SK-N-MC (cell line): ENCODE measurements around the gene GREM1.

Experiments used
- DNase-seq: peaks from one replicate; pipeline ENCODE4 v3.0.0-alpha.2; 2011; ENCODE audit warnings: low read depth, low spot score
- H3K27ac ChIP-seq: fragments of 200-600 bp; sonication (generic); 2 replicates; pipeline ENCODE4 v1.5.1; 2016; ENCODE audit warnings: mixed run types
- H3K36me3 ChIP-seq: fragments of 200-600 bp; sonication (generic); 2 replicates; pipeline ENCODE4 v1.6.1; 2017; ENCODE audit warnings: antibody characterized with exemption, low read length, mixed read lengths; ENCODE audit not compliant: insufficient read depth
- H3K4me3 ChIP-seq: fragments of 200-600 bp; sonication (generic); 2 replicates; pipeline ENCODE4 v1.5.1; 2016
- H3K9ac ChIP-seq: fragments of 200-600 bp; sonication (generic); 2 replicates; pipeline ENCODE4 v1.8.0; 2017; ENCODE audit warnings: mixed run types, mixed read lengths; ENCODE audit not compliant: insufficient read length
- H3K9me3 ChIP-seq: fragments of 200-600 bp; sonication (generic); 2 replicates; pipeline ENCODE4 v1.6.1; 2017; ENCODE audit warnings: low read depth, mild to moderate bottlenecking, antibody characterized with exemption, low read length, moderate library complexity, mixed read lengths
- EZH2 ChIP-seq: fragments of 200-600 bp; sonication (generic); IDR thresholded peaks from one replicate; pipeline ENCODE4 v1.6.1; 2017; ENCODE audit warnings: antibody characterized with exemption
- FOXP2 ChIP-seq: optimal IDR thresholded peaks from 2 replicates; pipeline ENCODE3; 2011; ENCODE audit warnings: mild to moderate bottlenecking, moderate library complexity; ENCODE audit not compliant: insufficient read depth; ENCODE audit errors: extremely low read length, control extremely low read depth
- POLR2AphosphoS5 ChIP-seq: IDR thresholded peaks from 2 replicates; pipeline ENCODE4 v1.6.1; 2012; ENCODE audit warnings: mild to moderate bottlenecking, low read depth, low read length, borderline replicate concordance

Gene GREM1

GRCh38 chr15:32690941-32691688 is 26.7 kb upstream of the GREM1 start:
- Histone ChIP-seq H3K36me3 (no peaks in the 10 kb centered on the region), H3K9me3 (no peaks in the 10 kb centered on the region), H3K27ac (no peak overlapping the region), H3K9ac (no peak overlapping the region), H3K4me3 (peak overlapping the region; percentile 54)
- DNase-seq, result no peak
- no peak for TF ChIP-seq POLR2AphosphoS5
- no peak for TF ChIP-seq FOXP2
- no peak for TF ChIP-seq EZH2

- Histone ChIP-seq H3K9me3 (no peaks in the 10 kb centered on the region), H3K4me3 (peak overlapping the region; percentile 54), H3K9ac (no peak overlapping the region), H3K36me3 (no peaks in the 10 kb centered on the region), H3K27ac (no peak overlapping the region)
- DNase-seq, result no peak
- TF ChIP-seq EZH2 (no peak), FOXP2 (no peak), POLR2AphosphoS5 (no peak)
Measured at GRCh38 chr15:32691689-32692038, 26.1 kb upstream of the GREM1 start.

GRCh38 chr15:32692286-32692685 is 25.5 kb upstream of the GREM1 start:
- H3K9ac ChIP-seq, result no peak overlapping the region
- no peak overlapping the region for H3K4me3 ChIP-seq
- H3K36me3 ChIP-seq, result no peaks in the 10 kb centered on the region
- no peak for DNase-seq
- TF ChIP-seq EZH2 (no peak), POLR2AphosphoS5 (no peak), FOXP2 (no peak)
- H3K27ac ChIP-seq, result no peak overlapping the region
- no peaks in the 10 kb centered on the region for H3K9me3 ChIP-seq

- H3K36me3 ChIP-seq, result no peaks in the 10 kb centered on the region
- H3K4me3 ChIP-seq, result no peak overlapping the region
- DNase-seq, result no peak
- no peaks in the 10 kb centered on the region for H3K9me3 ChIP-seq
- H3K27ac ChIP-seq, result no peak overlapping the region
- TF ChIP-seq FOXP2 (no peak), POLR2AphosphoS5 (no peak), EZH2 (no peak)
- H3K9ac ChIP-seq, result no peak overlapping the region
Measured at GRCh38 chr15:32694222-32694983, 23.4 kb upstream of the GREM1 start.

- Histone ChIP-seq H3K9me3 (no peaks in the 10 kb centered on the region), H3K9ac (no peak overlapping the region), H3K27ac (no peak overlapping the region), H3K4me3 (no peak overlapping the region), H3K36me3 (no peaks in the 10 kb centered on the region)
- TF ChIP-seq POLR2AphosphoS5, result no peak
- no peak for DNase-seq
Measured at GRCh38 chr15:32698773-32699390, 18.9 kb upstream of the GREM1 start.

- no peaks in the 10 kb centered on the region for H3K9me3 ChIP-seq
- DNase-seq, result no peak
- H3K36me3 ChIP-seq, result no peaks in the 10 kb centered on the region
- H3K9ac ChIP-seq, result no peak overlapping the region
- TF ChIP-seq FOXP2, result no peak
- no peak for TF ChIP-seq EZH2
- no peak for TF ChIP-seq POLR2AphosphoS5
- H3K4me3 ChIP-seq, result no peak overlapping the region
- no peak overlapping the region for H3K27ac ChIP-seq
Measured at GRCh38 chr15:32700501-32701150, 17.2 kb upstream of the GREM1 start.

GRCh38 chr15:32701863-32702262 is 15.9 kb upstream of the GREM1 start:
- Histone ChIP-seq H3K27ac (no peak overlapping the region), H3K9me3 (no peaks in the 10 kb centered on the region), H3K36me3 (no peaks in the 10 kb centered on the region), H3K4me3 (no peak overlapping the region), H3K9ac (no peak overlapping the region)
- TF ChIP-seq POLR2AphosphoS5 (no peak), FOXP2 (no peak), EZH2 (no peak)
- no peak for DNase-seq

GRCh38 chr15:32704395-32704981 is 13.3 kb upstream of the GREM1 start:
- no peak for TF ChIP-seq EZH2
- no peak for TF ChIP-seq POLR2AphosphoS5
- TF ChIP-seq FOXP2, result no peak
- H3K27ac ChIP-seq, result no peak overlapping the region
- no peak for DNase-seq

More at GRCh38 chr15:32704395-32704981, 13.3 kb upstream of the GREM1 start:
- Histone ChIP-seq H3K36me3 (no peaks in the 10 kb centered on the region), H3K9ac (no peak overlapping the region), H3K9me3 (no peaks in the 10 kb centered on the region), H3K4me3 (no peak overlapping the region)
